GM18951 (cell line): Measurements from ENCODE around the gene PPARD.

ENCODE experiments used
- POLR2A ChIP-seq: IDR thresholded peaks from 4 replicates; pipeline ENCODE4 v1.6.1; 2011; ENCODE audit warnings: mild to moderate bottlenecking; ENCODE audit not compliant: insufficient read length, insufficient read depth; ENCODE audit errors: extremely low read depth
- in situ Hi-C: fragments of 300-500 bp; cut with MboI; formaldehyde crosslinking; loops from one replicate; pipeline ENCODE4 v1.12.0; 2022; ENCODE audit warnings: low sequenced_read_pairs, mixed read lengths, inconsistent platforms; ENCODE audit not compliant: unreplicated experiment

PPARD gene

GRCh38 chr6:35304299-35304698, 38.1 kb upstream of the PPARD start:
- no peak for TF ChIP-seq POLR2A
- in situ Hi-C loops = loop anchor here (25.0 kb wide), 1 partner anchor 433 kb away; the partner anchor contains the start of gene ARMC12

GRCh38 chr6:35305117-35305516, 37.2 kb upstream of the PPARD start:
- in situ Hi-C loops = loop anchor here (25.0 kb wide), 1 partner anchor 432 kb away; the partner anchor contains the start of gene ARMC12
- TF ChIP-seq POLR2A = no peak

- in situ Hi-C loops = loop anchor here (25.0 kb wide), 1 partner anchor 430 kb away; the partner anchor contains the start of gene ARMC12
Observed at GRCh38 chr6:35307138-35307537, 35.2 kb upstream of the PPARD start.

GRCh38 chr6:35308543-35308942, 33.8 kb upstream of the PPARD start:
- in situ Hi-C loops = loop anchor here (25.0 kb wide), 1 partner anchor 429 kb away; the partner anchor contains the start of gene ARMC12

- in situ Hi-C loops = loop anchor here (25.0 kb wide), 1 partner anchor 428 kb away; the partner anchor contains the start of gene ARMC12
- no peak for TF ChIP-seq POLR2A
Observed at GRCh38 chr6:35309611-35310264, 32.6 kb upstream of the PPARD start.

- in situ Hi-C loops = loop anchor here (25.0 kb wide), 1 partner anchor 427 kb away; the partner anchor contains the start of gene ARMC12
- no peak for TF ChIP-seq POLR2A
Observed at GRCh38 chr6:35310265-35310831, 32.0 kb upstream of the PPARD start.

- no peak for TF ChIP-seq POLR2A
- in situ Hi-C loops = loop anchor here (25.0 kb wide), 1 partner anchor 426 kb away; the partner anchor contains the start of gene ARMC12
Observed at GRCh38 chr6:35311390-35312075, 30.8 kb upstream of the PPARD start.

GRCh38 chr6:35312076-35312800, 30.1 kb upstream of the PPARD start:
- in situ Hi-C loops = loop anchor here (25.0 kb wide), 1 partner anchor 425 kb away; the partner anchor contains the start of gene ARMC12
- TF ChIP-seq POLR2A = no peak

GRCh38 chr6:35312807-35313206, 29.6 kb upstream of the PPARD start:
- TF ChIP-seq POLR2A = no peak
- in situ Hi-C loops = loop anchor here (25.0 kb wide), 1 partner anchor 424 kb away; the partner anchor contains the start of gene ARMC12

- TF ChIP-seq POLR2A = no peak
- in situ Hi-C loops = loop anchor here (25.0 kb wide), 1 partner anchor 420 kb away; the partner anchor contains the start of gene ARMC12
Observed at GRCh38 chr6:35317483-35318195, 24.7 kb upstream of the PPARD start.

GRCh38 chr6:35318196-35319171, 23.9 kb upstream of the PPARD start:
- TF ChIP-seq POLR2A = no peak
- in situ Hi-C loops = loop anchor here (25.0 kb wide), 1 partner anchor 419 kb away; the partner anchor contains the start of gene ARMC12
